ENCODE results near the gene LGALS7. TPM values are rescaled to one million over a fixed set of nuclear protein-coding genes. Genes with fewer than 3 reads are reported as not detected.
"Not testable (repeated sequence)": the region's sequence is repeated elsewhere in the genome, so short reads cannot be mapped to it uniquely, and the experiment has no call there.

LGALS7 gene
- total and polyA plus RNA-seq, 2 of the 8 experiments (the other 6 are each of a cell fraction or from before 2014, with no cell fraction given): 0.32 TPM; not detected in 1

- H3K56ac ChIP-seq (replicated peaks; ENCODE audit: insufficient read length, low read depth, low read length); H4K91ac ChIP-seq (replicated peaks; ENCODE audit: insufficient read length, low read length); H3K9me3 ChIP-seq (ENCODE audit: insufficient read depth in 2 of 2, low read depth in 1 of 2, low read length in 1 of 2); H2AFZ ChIP-seq (ENCODE audit: low read length); H3K36me3 ChIP-seq (ENCODE audit: control insufficient read depth in 2 of 4, insufficient read depth in 4 of 4, low read length in 3 of 4); H2BK5ac ChIP-seq (ENCODE audit: low read depth, low read length); H3K4me1 ChIP-seq (replicated peaks in 1 of 4; ENCODE audit: control insufficient read depth in 3 of 4, insufficient read depth in 4 of 4, low read length in 3 of 4); H2BK120ac ChIP-seq (replicated peaks; ENCODE audit: low read depth, low read length); H3K79me1 ChIP-seq (ENCODE audit: low read depth, low read length); H4K5ac ChIP-seq (ENCODE audit: insufficient read length, low read depth, low read length); H4K20me1 ChIP-seq (replicated peaks in 1 of 2; ENCODE audit: control insufficient read depth in 1 of 2, insufficient read depth in 2 of 2, low read length in 2 of 2); H3K14ac ChIP-seq (ENCODE audit: insufficient read length); H3K4ac ChIP-seq (replicated peaks; ENCODE audit: insufficient read length, low read depth, low read length); H2BK12ac ChIP-seq (ENCODE audit: low read depth, low read length); H2BK15ac ChIP-seq (ENCODE audit: low read length); H3K9ac ChIP-seq (replicated peaks in 1 of 4; ENCODE audit: extremely low read depth in 1 of 4, low read depth in 3 of 4, low read length in 3 of 4); H3K79me2 ChIP-seq (ENCODE audit: control insufficient read depth in 1 of 2, insufficient read depth in 2 of 2, low read length in 2 of 2); H4K8ac ChIP-seq (ENCODE audit: extremely low read depth, insufficient read depth, low read length); FAIRE-seq; CTCF ChIA-PET (ENCODE audit: partially characterized antibody); H3K4me3 ChIP-seq (ENCODE audit: extremely low read depth in 1 of 4, insufficient read depth in 2 of 4, low read depth in 3 of 4, low read length in 4 of 4); H3K27ac ChIP-seq (ENCODE audit: low read depth, low read length); H3K23ac ChIP-seq (ENCODE audit: insufficient read length); H3K4me2 ChIP-seq (ENCODE audit: insufficient read depth in 1 of 2, low read depth in 2 of 2, low read length in 2 of 2); H2BK20ac ChIP-seq (ENCODE audit: low read length); POLR2A ChIA-PET (ENCODE audit: partially characterized antibody); H3K23me2 ChIP-seq (ENCODE audit: low read depth, low read length); H3K18ac ChIP-seq (ENCODE audit: extremely low read depth, low read length); H3K27me3 ChIP-seq (replicated peaks in 1 of 4; ENCODE audit: control insufficient read depth in 3 of 4, extremely low read depth in 1 of 4, insufficient read depth in 3 of 4, low read length in 3 of 4); DNase-seq (ENCODE audit: low read depth in 1 of 2, low spot score in 2 of 2); H2AK5ac ChIP-seq (ENCODE audit: low read depth, low read length): not testable (repeated sequence)
- WGBS, 2 experiments (ENCODE audit: extremely low coverage in 1 of 2, insufficient coverage in 1 of 2, insufficient read length in 1 of 2, insufficient replicate concordance in 2 of 2, low coverage in 1 of 2, low lambda C conversion rate in 2 of 2, missing lambda C conversion rate in 1 of 2): 85% methylated on average over 2 of the region's 2 CpGs; no CpG with 5 or more reads in 1 of the 2 experiments
Observed at GRCh38 chr19:38754196-38754595, 19.1 kb downstream of the LGALS7 start.

DNA sequence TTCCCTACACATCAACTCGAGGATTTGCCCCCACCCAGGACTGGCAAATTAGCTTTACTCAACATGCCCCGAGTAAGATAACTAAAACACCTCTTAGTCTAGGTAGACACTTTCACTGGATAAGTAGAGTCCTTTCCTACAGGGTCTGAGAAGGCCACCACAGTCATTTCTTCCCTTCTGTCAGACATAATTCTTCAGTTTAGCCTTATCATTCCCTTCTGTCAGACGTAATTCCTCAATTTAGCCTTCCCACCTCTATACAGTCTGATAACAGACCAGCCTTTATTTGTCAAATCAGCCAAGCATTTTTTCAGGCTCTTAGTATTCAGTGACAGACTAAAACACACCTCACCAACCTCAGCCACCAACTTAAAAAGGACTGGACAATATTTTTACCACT is 19.5 kb downstream of the LGALS7 start:
- DNase-seq (ENCODE audit: low read depth in 1 of 2, low spot score in 2 of 2); H2BK5ac ChIP-seq (ENCODE audit: low read depth, low read length); H3K14ac ChIP-seq (ENCODE audit: insufficient read length); H4K5ac ChIP-seq (ENCODE audit: insufficient read length, low read depth, low read length); H3K4me3 ChIP-seq (ENCODE audit: extremely low read depth in 1 of 4, insufficient read depth in 2 of 4, low read depth in 3 of 4, low read length in 4 of 4); H3K56ac ChIP-seq (replicated peaks; ENCODE audit: insufficient read length, low read depth, low read length); H3K4me2 ChIP-seq (ENCODE audit: insufficient read depth in 1 of 2, low read depth in 2 of 2, low read length in 2 of 2); H3K18ac ChIP-seq (ENCODE audit: extremely low read depth, low read length); FAIRE-seq; H3K4me1 ChIP-seq (replicated peaks in 1 of 4; ENCODE audit: control insufficient read depth in 3 of 4, insufficient read depth in 4 of 4, low read length in 3 of 4); H2AK5ac ChIP-seq (ENCODE audit: low read depth, low read length); H4K91ac ChIP-seq (replicated peaks; ENCODE audit: insufficient read length, low read length); H3K27ac ChIP-seq (ENCODE audit: low read depth, low read length); H2BK120ac ChIP-seq (replicated peaks; ENCODE audit: low read depth, low read length); H3K79me2 ChIP-seq (ENCODE audit: control insufficient read depth in 1 of 2, insufficient read depth in 2 of 2, low read length in 2 of 2); H4K20me1 ChIP-seq (replicated peaks in 1 of 2; ENCODE audit: control insufficient read depth in 1 of 2, insufficient read depth in 2 of 2, low read length in 2 of 2); H2AFZ ChIP-seq (ENCODE audit: low read length); POLR2A ChIA-PET (ENCODE audit: partially characterized antibody); H3K36me3 ChIP-seq (ENCODE audit: control insufficient read depth in 2 of 4, insufficient read depth in 4 of 4, low read length in 3 of 4); H2BK12ac ChIP-seq (ENCODE audit: low read depth, low read length); H3K79me1 ChIP-seq (ENCODE audit: low read depth, low read length); H3K9ac ChIP-seq (replicated peaks in 1 of 4; ENCODE audit: extremely low read depth in 1 of 4, low read depth in 3 of 4, low read length in 3 of 4); H2BK20ac ChIP-seq (ENCODE audit: low read length); H3K27me3 ChIP-seq (replicated peaks in 1 of 4; ENCODE audit: control insufficient read depth in 3 of 4, extremely low read depth in 1 of 4, insufficient read depth in 3 of 4, low read length in 3 of 4); H4K8ac ChIP-seq (ENCODE audit: extremely low read depth, insufficient read depth, low read length); CTCF ChIA-PET (ENCODE audit: partially characterized antibody); H3K9me3 ChIP-seq (ENCODE audit: insufficient read depth in 2 of 2, low read depth in 1 of 2, low read length in 1 of 2); H3K4ac ChIP-seq (replicated peaks; ENCODE audit: insufficient read length, low read depth, low read length); H2BK15ac ChIP-seq (ENCODE audit: low read length); H3K23me2 ChIP-seq (ENCODE audit: low read depth, low read length); H3K23ac ChIP-seq (ENCODE audit: insufficient read length): not testable (repeated sequence)
- 81% methylated on average over 3 of the region's 3 CpGs; no CpG with 5 or more reads in 1 of the 2 experiments for WGBS, 2 experiments (ENCODE audit: extremely low coverage in 1 of 2, insufficient coverage in 1 of 2, insufficient read length in 1 of 2, insufficient replicate concordance in 2 of 2, low coverage in 1 of 2, low lambda C conversion rate in 2 of 2, missing lambda C conversion rate in 1 of 2)

Measured in H1 (cell line).